ENCODE data around the gene SENP1. TPM values are rescaled to one million over a fixed set of nuclear protein-coding genes. Genes with fewer than 3 reads are reported as not detected.

The SENP1 gene
- total RNA-seq, 4 donors from 2014 or later = 20.6 to 58.8 (median 24.5) TPM

GRCh38 chr12:48036818-48037217, 69.1 kb downstream of the SENP1 start:
- intact Hi-C loops (cut with DNase I) = no loop called here
- TF ChIP-seq CTCF (IDR thresholded peaks at IDR 0.05) (no peak), POLR2A (IDR thresholded peaks at IDR 0.05) (no peak)
- WGBS, 2 donors = 92 to 96% methylated on average over 4 of the region's 4 CpGs
- no peaks in the 10 kb centered on the region for H3K27me3 ChIP-seq
- no peaks in the 10 kb centered on the region for H3K4me1 ChIP-seq
- DNase-seq = no peak
- H3K27ac ChIP-seq = no peak overlapping the region
- no peaks in the 10 kb centered on the region for H3K9me3 ChIP-seq
- no peaks in the 10 kb centered on the region for H3K36me3 ChIP-seq
- H3K4me3 ChIP-seq (replicated peaks in 1 of 3) = no peak overlapping the region

GRCh38 chr12:48034835-48035805, 70.8 kb downstream of the SENP1 start:
- DNase-seq = no peak
- H3K27ac ChIP-seq = no peak overlapping the region
- 92 to 95% methylated on average over 8 of the region's 8 CpGs for WGBS, 2 donors
- intact Hi-C loops (cut with DNase I) = no loop called here
- no peaks in the 10 kb centered on the region for H3K9me3 ChIP-seq
- H3K4me3 ChIP-seq (replicated peaks in 1 of 3) = no peak overlapping the region
- no peaks in the 10 kb centered on the region for H3K36me3 ChIP-seq
- H3K4me1 ChIP-seq = no peaks in the 10 kb centered on the region
- TF ChIP-seq POLR2A (IDR thresholded peaks at IDR 0.05) (no peak), CTCF (IDR thresholded peaks at IDR 0.05) (no peak)
- H3K27me3 ChIP-seq = no peaks in the 10 kb centered on the region

- no peaks in the 10 kb centered on the region for H3K36me3 ChIP-seq
- 100% methylated on average over 1 of the region's 1 CpG for WGBS, 2 donors
- H3K9me3 ChIP-seq = no peaks in the 10 kb centered on the region
- H3K4me1 ChIP-seq = no peaks in the 10 kb centered on the region
- H3K27me3 ChIP-seq = no peaks in the 10 kb centered on the region
- no peak overlapping the region for H3K4me3 ChIP-seq (replicated peaks in 1 of 3)
- TF ChIP-seq CTCF (IDR thresholded peaks at IDR 0.05) = no peak
- no peak for TF ChIP-seq POLR2A (IDR thresholded peaks at IDR 0.05)
- no peak overlapping the region for H3K27ac ChIP-seq
- DNase-seq = no peak
- intact Hi-C loops (cut with DNase I) = no loop called here
Measured at GRCh38 chr12:48033451-48033850, 72.4 kb downstream of the SENP1 start.

GRCh38 chr12:48032597-48032996, 73.3 kb downstream of the SENP1 start:
- Histone ChIP-seq H3K36me3 (no peaks in the 10 kb centered on the region), H3K27me3 (no peaks in the 10 kb centered on the region), H3K4me3 (replicated peaks in 1 of 3) (no peak overlapping the region), H3K4me1 (no peaks in the 10 kb centered on the region), H3K27ac (no peak overlapping the region), H3K9me3 (no peaks in the 10 kb centered on the region)
- TF ChIP-seq CTCF (IDR thresholded peaks at IDR 0.05) = no peak
- TF ChIP-seq POLR2A (IDR thresholded peaks at IDR 0.05) = no peak
- 95 to 100% methylated on average over 1 of the region's 1 CpG for WGBS, 2 donors
- intact Hi-C loops (cut with DNase I) = no loop called here
- DNase-seq = no peak
